HG03457 (cell line): ENCODE results near the gene PLCB3.

ENCODE experiments used
- ATAC-seq: cut with Tn5 transposase; IDR thresholded peaks from one replicate; pipeline ENCODE4 v1.9.1; 2021; ENCODE audit warnings: moderate number of reproducible peaks; ENCODE audit not compliant: unreplicated experiment

PLCB3 gene

DNA sequence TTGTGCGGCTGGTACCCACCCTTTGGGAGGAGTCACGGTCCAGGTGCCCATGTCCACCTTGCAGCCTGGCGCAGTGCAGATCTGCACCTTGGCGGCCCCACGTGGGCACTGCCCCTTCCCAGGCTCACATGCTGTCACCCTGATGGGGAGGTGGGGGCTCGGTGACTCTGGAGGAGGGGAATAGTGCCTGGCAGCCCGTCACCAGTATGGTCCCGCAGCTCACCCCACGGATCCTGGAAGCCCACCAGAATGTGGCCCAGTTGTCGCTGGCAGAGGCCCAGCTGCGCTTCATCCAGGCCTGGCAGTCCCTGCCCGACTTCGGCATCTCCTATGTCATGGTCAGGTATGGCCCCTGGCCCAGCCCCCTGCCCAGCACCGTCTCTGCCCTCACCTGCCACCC, 30.5 kb upstream of the PLCB3 start:
- no peak for ATAC-seq

DNA sequence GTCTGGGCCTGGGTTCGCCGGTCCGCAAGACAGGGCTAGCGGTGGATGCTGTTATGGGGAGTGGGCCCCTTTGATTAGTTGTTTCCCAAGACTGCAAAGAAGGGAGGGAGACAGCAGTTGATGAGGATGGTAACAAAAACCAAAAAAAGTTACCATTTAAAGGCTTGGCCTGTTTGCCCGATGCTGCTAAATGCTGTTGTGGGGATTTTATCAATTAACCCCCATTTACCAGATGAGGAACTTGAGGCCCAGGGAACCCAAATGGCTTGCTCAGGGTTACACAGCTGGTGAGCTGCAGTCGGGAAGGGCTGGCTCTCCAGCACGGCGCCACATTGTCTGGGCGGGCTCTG, 28.7 kb upstream of the PLCB3 start:
- no peak for ATAC-seq

DNA sequence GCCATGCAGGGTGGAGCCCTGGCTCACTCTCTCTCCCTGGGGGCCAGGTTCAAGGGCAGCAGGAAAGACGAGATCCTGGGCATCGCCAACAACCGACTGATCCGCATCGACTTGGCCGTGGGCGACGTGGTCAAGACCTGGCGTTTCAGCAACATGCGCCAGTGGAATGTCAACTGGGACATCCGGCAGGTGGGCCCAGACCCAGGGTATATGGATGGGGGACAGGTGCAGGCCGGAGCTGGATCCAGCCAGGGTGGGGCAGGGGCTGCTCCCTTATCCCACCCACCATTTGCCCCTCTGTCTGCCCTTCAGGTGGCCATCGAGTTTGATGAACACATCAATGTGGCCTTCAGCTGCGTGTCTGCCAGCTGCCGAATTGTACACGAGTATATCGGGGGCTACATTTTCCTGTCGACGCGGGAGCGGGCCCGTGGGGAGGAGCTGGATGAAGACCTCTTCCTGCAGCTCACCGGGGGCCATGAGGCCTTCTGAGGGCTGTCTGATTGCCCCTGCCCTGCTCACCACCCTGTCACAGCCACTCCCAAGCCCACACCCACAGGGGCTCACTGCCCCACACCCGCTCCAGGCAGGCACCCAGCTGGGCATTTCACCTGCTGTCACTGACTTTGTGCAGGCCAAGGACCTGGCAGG, 28.2 kb upstream of the PLCB3 start:
- no peak for ATAC-seq

DNA sequence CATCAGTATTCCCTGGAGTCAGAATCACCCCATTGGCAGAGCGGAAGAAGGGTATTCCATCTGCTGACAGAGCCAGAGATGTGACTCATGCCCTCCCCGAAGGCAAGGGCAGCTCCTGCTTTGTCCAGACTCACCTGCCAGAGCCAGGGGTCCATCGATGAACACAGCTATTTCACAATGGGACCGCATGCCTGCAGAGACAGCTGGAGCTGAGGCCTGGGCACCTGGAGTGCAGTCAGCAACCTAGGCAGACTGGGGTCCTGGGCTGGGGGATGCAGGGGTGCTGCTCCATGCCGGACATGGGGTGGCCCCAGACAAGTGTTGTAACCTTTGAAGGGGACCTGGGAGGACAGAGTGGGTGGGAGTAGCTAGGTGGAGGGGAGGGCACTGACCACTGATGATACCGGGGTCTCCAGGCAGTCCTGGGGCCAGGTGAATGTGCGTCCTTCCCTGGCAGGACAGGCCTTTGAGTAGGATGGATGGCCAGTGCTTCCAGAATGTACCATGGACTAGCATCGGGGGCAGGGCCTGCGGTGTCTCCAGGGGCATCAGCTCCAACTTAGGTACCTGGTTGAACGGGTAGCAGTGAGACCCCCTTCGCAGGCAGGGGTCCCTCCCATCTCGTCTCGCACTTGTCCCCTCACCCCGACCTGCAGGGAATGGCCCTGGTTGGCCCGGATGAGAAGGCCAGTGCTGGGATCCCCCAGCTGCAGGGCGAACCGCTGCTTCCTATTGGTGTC, 27.0 kb upstream of the PLCB3 start:
- ATAC-seq = no peak

DNA sequence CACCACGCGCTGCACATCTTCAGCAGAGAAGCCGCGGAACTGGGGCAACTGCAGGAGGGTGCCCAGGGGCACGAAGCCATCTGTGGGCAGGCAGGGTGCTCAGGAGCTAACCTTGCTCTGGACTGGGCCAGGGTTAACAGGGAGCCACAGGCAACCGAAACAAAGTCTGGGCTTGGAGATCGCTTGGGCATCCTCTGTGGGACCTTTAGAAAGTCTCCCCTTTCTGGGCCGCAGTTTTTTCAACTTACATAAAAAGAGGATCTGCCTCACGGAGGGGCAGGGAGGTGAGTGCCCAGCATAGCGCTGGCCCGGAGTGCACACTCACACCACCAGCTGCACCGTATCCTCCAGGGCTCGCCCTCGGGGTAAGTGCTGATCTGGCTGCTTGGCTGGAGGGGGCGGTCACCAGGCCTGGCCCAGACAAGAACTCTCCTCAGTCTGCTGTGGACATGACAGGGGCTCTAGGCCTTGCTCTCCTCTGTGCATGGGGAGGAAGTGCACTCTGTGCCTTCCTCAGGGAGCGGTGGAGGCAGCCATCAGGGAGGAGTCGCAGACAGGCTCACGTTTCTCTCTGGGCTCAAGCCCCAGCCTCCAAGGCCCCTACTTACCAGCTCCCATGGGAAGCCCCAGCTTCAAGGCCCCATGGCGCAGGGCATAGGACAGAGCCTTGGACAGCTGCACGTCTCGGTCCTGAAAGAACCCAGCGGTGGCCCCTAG, 26.3 kb upstream of the PLCB3 start:
- ATAC-seq = no peak

DNA sequence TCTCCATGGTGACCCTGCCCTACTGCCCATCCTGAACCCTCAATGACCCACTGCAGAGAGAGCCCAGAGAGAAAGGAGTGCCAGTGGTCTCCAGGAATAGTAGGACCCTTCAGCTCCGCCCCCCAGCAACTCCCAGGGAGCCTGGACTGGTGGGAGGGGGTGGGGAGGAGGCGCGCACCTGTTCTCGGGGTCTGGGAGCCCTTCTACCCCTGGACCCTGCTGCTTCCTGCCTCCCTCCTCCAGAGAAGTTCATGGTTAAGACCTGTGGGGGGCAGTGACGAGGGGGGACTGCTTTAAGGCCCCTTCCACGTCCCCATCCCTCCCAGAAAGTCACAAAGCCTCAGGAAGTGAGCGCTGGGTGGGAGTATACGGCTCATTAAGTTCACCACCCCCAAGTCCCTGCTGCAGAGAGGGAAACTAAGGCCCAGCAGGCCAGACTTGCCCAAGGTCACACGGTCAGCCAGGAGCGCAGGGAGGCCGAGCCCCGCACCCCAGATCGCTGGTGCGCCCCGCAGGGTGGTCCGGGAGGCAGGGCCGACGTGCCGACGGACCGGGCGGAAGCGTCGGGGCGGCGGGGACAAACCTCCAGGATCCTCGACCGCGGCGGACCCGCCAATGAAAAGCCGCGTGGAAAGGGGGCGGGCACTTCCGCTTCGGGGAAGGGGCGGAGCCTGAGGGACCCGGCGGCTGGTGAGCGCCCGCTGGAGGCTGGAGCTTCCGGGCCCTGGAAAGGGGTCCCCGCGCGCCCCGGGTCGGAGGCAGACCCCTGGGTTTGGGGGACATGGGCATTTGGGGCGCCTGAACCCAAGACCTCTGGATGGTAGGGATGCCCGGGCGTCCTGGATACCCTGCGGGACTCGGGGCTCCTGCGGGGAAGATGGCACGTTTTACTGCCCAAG, 25.5 kb upstream of the PLCB3 start, which contains the start of the genes NUDT22 and TRPT1:
Gene NUDT22 (plus strand): TSS at position 667 of the 899 bp plus-strand sequence. CDS start 379 bp downstream, outside the sequence.
Gene TRPT1 (minus strand): TSS at position 579 of the 899 bp plus-strand sequence. CDS start 326 bp downstream, at position 253.
- no peak for ATAC-seq

DNA sequence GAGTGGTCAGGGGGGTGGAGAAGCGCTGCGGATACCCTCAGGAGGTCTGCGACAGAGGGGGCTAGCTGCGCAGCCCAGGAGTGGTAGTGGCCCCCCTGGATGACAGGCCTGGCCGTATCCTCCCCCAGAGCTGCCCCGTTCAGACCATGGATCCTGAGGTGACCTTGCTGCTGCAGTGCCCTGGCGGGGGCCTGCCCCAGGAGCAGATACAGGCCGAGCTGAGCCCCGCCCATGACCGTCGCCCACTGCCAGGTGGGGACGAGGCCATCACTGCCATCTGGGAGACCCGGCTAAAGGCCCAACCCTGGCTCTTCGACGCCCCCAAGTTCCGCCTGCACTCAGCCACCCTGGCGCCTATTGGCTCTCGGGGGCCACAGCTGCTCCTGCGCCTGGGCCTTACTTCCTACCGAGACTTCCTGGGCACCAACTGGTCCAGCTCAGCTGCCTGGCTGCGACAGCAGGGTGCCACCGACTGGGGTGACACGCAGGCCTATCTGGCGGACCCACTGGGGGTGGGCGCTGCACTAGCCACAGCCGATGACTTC, 24.8 kb upstream of the PLCB3 start:
- ATAC-seq = no peak

DNA sequence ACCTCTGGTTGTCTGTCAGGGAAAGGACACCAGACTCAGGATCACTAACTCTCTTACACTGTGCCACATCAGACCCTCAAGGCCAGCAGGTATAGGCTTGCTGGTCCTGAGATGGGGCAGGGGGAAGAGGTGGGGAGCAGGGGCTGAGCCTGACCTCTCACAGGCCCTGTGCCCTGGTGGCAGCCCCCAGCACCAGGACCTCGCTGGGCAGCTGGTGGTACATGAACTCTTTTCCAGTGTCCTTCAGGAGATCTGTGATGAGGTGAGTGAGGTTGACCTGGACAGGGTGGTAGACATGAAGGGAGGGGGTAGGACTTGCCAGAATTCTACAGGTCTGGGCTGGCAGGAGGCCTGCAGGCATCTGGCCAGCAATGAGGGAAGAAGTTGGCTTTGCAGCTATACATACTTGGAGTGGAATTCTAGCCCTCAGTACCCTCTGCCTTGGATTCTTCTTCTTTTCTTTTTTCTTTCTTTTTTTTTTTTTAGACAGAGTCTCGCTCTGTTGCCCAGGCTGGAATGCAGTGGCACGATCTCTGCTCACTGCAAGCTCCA, 23.8 kb upstream of the PLCB3 start:
- ATAC-seq = no peak

GRCh38 chr11:64229090-64229743, 22.1 kb upstream of the PLCB3 start:
- ATAC-seq = no peak

GRCh38 chr11:64229744-64230170, 21.6 kb upstream of the PLCB3 start:
- no peak for ATAC-seq

DNA sequence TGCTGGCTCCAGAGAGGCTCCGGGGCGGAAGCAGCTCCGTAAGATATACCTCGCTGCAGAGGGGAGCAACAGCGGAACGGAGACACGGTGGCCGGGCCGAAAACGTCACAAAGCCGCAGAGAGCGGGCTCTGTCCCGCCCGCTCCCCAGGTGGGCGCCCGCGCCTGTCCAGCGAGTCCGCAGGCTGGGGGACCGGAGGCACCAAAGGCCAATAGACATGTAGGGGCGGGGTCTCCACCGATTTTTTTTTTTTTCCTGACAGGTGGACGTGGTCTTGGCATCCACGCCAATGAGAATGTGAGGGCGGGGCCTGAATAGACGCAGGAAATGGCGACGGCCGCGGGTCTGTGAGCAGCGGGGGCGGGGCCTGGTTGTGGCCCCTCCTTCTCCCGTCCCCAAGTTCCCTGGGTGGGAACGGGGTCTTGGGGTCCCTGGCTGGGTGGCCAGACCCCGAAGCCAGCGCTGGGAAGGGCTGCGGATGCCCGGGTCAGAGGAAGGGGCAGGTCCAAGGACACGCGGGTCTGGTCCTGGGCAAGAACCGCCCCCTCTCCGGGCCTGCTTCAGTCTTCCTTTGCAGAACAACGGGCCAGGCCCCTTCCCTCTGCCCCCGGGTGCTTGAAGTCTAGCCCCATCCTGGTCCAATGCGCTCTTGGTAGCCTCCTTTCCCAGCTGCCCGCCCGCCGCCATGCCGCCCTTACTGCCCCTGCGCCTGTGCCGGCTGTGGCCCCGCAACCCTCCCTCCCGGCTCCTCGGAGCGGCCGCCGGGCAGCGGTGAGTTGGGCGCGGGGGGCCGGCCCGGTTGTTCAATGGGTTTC, 21.0 kb upstream of the PLCB3 start, which contains the start of gene DNAJC4:
Gene DNAJC4 (plus strand): TSS at position 378 of the 814 bp plus-strand sequence. CDS start 307 bp downstream, at position 685.
- peak; percentile 39 for ATAC-seq

DNA sequence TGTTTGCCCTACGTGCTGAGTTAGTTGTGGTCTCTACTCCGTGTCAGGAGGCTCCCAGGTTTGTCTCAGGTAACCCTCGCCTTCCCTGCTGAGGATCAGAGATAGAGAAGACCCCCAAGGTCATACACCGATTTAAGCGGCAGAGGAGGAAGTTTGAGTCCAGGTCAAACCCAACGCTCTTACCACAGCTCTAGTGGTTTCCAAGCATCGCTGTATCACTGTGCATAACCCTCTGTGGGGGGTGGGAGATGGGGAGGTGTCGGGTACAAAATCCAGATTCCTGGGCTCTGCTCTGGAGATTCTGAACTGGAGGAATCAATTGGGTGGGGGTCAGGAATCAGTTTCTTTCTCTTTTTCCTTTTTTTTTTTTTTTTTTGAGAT, 20.4 kb upstream of the PLCB3 start:
- no peak for ATAC-seq

DNA sequence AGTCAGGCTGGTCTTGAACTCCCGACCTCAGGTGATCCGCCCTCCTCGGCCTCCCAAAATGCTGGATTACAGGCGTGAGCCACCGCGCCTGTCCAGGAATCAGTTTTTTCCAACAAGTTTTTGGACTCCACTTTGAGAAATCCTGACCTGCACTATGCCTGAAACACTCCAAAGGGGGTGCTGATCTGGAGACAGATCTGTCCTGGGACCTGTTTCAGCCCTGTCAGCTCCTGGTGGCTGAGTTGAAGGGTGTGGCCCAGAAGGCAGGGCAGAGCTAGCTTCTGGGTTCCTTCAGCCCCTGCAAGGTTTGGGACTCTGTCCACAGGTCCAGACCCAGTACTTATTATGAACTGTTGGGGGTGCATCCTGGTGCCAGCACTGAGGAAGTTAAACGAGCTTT, 19.8 kb upstream of the PLCB3 start:
- no peak for ATAC-seq

DNA sequence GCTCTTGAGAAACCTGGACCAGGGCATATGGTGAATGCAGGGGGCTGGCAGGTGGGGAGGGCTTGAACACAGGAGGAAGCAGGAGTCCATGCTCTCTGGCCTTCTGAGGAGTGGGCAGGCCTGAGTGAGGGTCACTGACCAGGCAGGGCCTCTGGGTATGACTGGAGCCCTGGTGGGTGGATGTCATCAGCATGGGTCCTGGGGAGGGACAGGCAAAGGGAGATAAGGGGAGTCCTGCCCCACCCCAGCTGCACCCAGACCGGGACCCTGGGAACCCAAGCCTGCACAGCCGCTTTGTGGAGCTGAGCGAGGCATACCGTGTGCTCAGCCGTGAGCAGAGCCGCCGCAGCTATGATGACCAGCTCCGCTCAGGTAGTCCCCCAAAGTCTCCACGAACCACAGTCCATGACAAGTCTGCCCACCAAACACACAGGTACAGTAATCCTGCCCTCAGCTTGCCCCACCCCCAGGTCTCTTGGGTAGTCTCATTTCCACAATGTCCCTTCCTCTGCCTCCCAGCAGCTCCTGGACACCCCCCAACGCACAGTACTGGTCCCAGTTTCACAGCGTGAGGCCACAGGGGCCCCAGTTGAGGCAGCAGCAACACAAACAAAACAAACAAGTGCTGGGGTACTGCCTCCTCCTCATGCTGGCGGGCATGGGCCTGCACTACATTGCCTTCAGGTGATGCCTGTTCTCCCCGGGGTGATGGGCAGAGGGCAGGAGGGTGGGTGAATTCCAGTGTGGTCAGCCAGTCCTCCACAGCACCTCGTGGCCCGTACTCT, 19.0 kb upstream of the PLCB3 start:
- ATAC-seq = no peak

GRCh38 chr11:64232967-64233315, 18.4 kb upstream of the PLCB3 start:
- no peak for ATAC-seq

DNA sequence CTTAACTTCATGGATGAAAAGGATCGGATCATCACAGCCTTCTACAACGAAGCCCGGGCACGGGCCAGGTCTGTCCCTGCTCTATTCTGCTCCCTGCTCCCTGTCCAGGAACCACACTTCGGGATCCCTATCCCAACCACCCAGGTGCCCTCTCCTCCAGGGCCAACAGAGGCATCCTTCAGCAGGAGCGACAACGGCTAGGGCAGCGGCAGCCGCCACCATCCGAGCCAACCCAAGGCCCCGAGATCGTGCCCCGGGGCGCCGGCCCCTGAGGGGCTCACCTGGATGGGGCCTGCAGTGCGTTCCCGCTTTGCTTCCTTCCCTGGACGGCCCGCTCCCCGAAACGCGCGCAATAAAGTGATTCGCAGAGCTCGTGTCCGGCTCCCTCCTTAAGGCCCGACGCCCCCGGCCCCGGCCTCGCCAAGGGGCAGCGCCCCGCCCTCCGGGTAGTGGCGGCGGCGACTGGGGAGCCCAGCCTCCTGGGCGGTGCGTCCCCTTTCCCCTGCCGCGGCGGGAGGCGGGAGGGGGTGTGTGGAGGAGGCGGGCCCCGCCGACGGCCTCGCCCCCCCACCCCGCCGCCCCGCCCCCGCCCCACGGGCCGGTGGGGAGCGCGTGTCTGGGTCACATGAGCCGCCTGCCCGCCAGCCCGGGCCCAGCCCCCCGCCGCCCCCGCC, 17.3 kb upstream of the PLCB3 start, which contains the start of gene VEGFB:
Gene VEGFB (plus strand): TSS at position 672 of the 674 bp plus-strand sequence. CDS start 250 bp downstream, outside the sequence.
- no peak for ATAC-seq

DNA sequence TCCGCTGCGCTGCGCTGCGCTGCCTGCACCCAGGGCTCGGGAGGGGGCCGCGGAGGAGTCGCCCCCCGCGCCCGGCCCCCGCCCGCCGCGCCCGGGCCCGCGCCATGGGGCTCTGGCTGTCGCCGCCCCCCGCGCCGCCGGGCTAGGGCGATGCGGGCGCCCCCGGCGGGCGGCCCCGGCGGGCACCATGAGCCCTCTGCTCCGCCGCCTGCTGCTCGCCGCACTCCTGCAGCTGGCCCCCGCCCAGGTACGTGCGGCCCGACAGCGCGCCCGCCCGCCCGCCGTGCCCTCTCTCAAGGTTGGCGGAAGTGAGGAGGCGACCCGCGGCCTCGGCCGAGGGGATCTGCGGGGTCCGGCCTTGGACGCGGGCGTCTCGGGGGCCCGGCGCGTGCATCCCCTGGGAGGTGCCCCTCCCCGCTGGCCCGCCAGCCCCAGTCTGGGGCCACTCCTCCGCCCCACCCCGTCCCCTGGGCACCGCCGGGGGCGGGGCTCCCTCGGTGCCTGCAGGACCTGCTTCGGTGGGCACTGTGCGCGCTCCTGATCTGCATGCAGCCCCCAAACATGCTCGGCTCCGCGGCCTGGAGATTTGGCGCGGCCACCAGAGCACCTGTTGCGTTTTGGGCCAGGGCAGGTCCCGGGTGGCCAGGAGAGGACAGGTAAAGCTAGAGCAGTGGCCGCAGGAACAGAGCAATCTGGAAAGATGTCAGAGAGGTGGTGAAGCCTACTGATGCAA, 16.5 kb upstream of the PLCB3 start:
- ATAC-seq = no peak
